Kidney (tissue), 14 donors: ENCODE measurements around the gene NDOR1. TPM values are rescaled to one million over a fixed set of nuclear protein-coding genes. Genes with fewer than 3 reads are reported as not detected.

ENCODE experiments used
- DNase-seq, 5 donors: peaks; one replicate each; pipeline ENCODE4 v3.0.0-alpha.2; 2013 to 2020
- FAIRE-seq: peaks from 2 replicates; lab custom pipeline; 2012; peaks lifted over from hg19 to GRCh38; lab: Jason Lieb, UNC
- H3K27ac ChIP-seq, 2 donors: one replicate each; pipeline ENCODE4 v1.7.0; 2013; ENCODE audit warnings: low read depth in 2 of 2, low read length in 2 of 2, inconsistent platforms in 1 of 2
- H3K27me3 ChIP-seq: one replicate; pipeline ENCODE4 v1.7.1; 2013; ENCODE audit warnings: low read length, inconsistent platforms; ENCODE audit not compliant: control insufficient read depth, insufficient read depth
- H3K36me3 ChIP-seq, 3 donors: one replicate each; pipeline versions ENCODE4 v1.7.0 to v1.7.1; 2013; ENCODE audit warnings: low read length in 3 of 3, control low read depth in 1 of 3, inconsistent platforms in 1 of 3; ENCODE audit not compliant: insufficient read depth in 3 of 3, control insufficient read depth in 2 of 3
- H3K4me1 ChIP-seq, 3 donors: one replicate each; pipeline versions ENCODE4 v1.7.0 to v1.7.1; 2013; ENCODE audit warnings: low read length in 3 of 3, inconsistent platforms in 1 of 3, low read depth in 1 of 3; ENCODE audit not compliant: control insufficient read depth in 2 of 3, insufficient read depth in 2 of 3
- H3K4me3 ChIP-seq, 3 donors: one replicate each; pipeline versions ENCODE4 v1.7.0 to v1.8.1; 2013; ENCODE audit warnings: low read length in 3 of 3, control low read depth in 1 of 3, inconsistent platforms in 1 of 3
- H3K9ac ChIP-seq, 3 donors: one replicate each; pipeline versions ENCODE4 v1.7.0 to v1.7.1; 2013; ENCODE audit warnings: low read length in 3 of 3, control low read depth in 1 of 3, inconsistent platforms in 1 of 3
- H3K9me3 ChIP-seq, 3 donors: one replicate each; pipeline versions ENCODE4 v1.7.0 to v1.7.1; 2013; ENCODE audit warnings: low read length in 3 of 3, control low read depth in 1 of 3, inconsistent platforms in 1 of 3; ENCODE audit not compliant: control insufficient read depth in 2 of 3, insufficient read depth in 1 of 3
- CTCF ChIP-seq: IDR thresholded peaks from 3 replicates; pipeline ENCODE4 v1.5.1; 2012; ENCODE audit warnings: mild to moderate bottlenecking, moderate library complexity, borderline replicate concordance; ENCODE audit not compliant: insufficient read depth; ENCODE audit errors: extremely low read depth
- intact Hi-C: fragments of 100-400 bp; cut with DNase I; formaldehyde crosslinking; loops from one replicate; pipeline ENCODE4 v1.11.1; 2022
- polyA plus RNA-seq: library from polyadenylated mRNA; stranded (reverse); fragments of 350-450 nt; fragmentation: Illumina TruSeq; extraction: RNeasy Lipid Tissue Mini Kit (QIAGEN cat#74804); gene quantifications from one replicate; pipeline ENCODE4 v1.2.3, GENCODE V29; 2014; ENCODE audit warnings: low read depth, low replicate concordance; ENCODE audit not compliant: insufficient read depth
- total RNA-seq: library from RNA; stranded (reverse); fragmentation: NEBNext Ultra II Directional; extraction: Animal tissue kit (Norgen Biotek cat#: 25700); gene quantifications from one replicate; pipeline ENCODE4 v1.2.1, GENCODE V29; 2021
- donor health status: control.
- donor health status: control.
- donor health status: control.
- donor health status: control.
- donor health status: control.
- donor health status: DM: yes; HTN: yes; CAD: no.
- donor health status: Normal renal cell carcinoma (clear cell type).

Gene NDOR1
- total and polyA plus RNA-seq, 2 donors from 2014 or later, result 5.9 to 17.8 TPM

GRCh38 chr9:137225699-137226331 lies 20.3 kb downstream of the NDOR1 start:
- DNase-seq, result peak in 1 of 5 donors; percentile 55
- no peak for TF ChIP-seq CTCF
- Histone ChIP-seq H3K36me3 (no peaks in the 10 kb centered on the region), H3K27ac (no peak overlapping the region), H3K4me3 (no peak overlapping the region), H3K27me3 (no peaks in the 10 kb centered on the region), H3K9ac (no peak overlapping the region), H3K9me3 (no peaks in the 10 kb centered on the region), H3K4me1 (peaks cover 0 to 35% (median 18%) of the 10 kb centered on the region in 3 donors)
- no peak for FAIRE-seq
- intact Hi-C loops, result no loop called here

GRCh38 chr9:137226338-137227053 lies 21.0 kb downstream of the NDOR1 start:
- H3K9ac ChIP-seq, result no peak overlapping the region
- intact Hi-C loops, result no loop called here
- H3K36me3 ChIP-seq, result no peaks in the 10 kb centered on the region
- no peak overlapping the region for H3K4me3 ChIP-seq
- no peaks in the 10 kb centered on the region for H3K27me3 ChIP-seq
- FAIRE-seq (no peak), DNase-seq (peak in 2 of 5 donors; percentile 62 to 92)
- H3K9me3 ChIP-seq, result no peaks in the 10 kb centered on the region
- TF ChIP-seq CTCF, result no peak
- H3K4me1 ChIP-seq, result peaks cover 0 to 35% (median 18%) of the 10 kb centered on the region in 3 donors
- H3K27ac ChIP-seq, result peak overlapping the region; percentile 45 to 71

GRCh38 chr9:137227054-137227852 lies 21.8 kb downstream of the NDOR1 start, which contains the start of gene RNF224:
RNF224 (plus strand) TSS chr9:137227502; CDS start chr9:137228336, 834 bp downstream.
- intact Hi-C loops, result no loop called here
- H3K9me3 ChIP-seq, result no peaks in the 10 kb centered on the region
- FAIRE-seq (no peak), DNase-seq (peak; percentile 87 to 97 (median 89))
- no peaks in the 10 kb centered on the region for H3K36me3 ChIP-seq
- peak within 1 kb of the TSS; percentile 45 to 71 for H3K27ac ChIP-seq
- peak; percentile 86 for TF ChIP-seq CTCF
- peaks cover 0 to 35% (median 18%) of the 10 kb centered on the region in 3 donors for H3K4me1 ChIP-seq
- H3K27me3 ChIP-seq, result no peaks in the 10 kb centered on the region
- H3K4me3 ChIP-seq, result no peak within 1 kb of the TSS
- H3K9ac ChIP-seq, result peak within 1 kb of the TSS in 1 of 3 donors; percentile 29
